Activated T-cell treated with anti-CD3 and anti-CD28 coated beads for 1 hour (primary cell): ENCODE data around the gene MCOLN2.

Experiments used
- DNase-seq: peaks from one replicate; pipeline ENCODE4 v3.0.0-alpha.2; 2020; ENCODE audit warnings: low read depth

Gene MCOLN2

DNA sequence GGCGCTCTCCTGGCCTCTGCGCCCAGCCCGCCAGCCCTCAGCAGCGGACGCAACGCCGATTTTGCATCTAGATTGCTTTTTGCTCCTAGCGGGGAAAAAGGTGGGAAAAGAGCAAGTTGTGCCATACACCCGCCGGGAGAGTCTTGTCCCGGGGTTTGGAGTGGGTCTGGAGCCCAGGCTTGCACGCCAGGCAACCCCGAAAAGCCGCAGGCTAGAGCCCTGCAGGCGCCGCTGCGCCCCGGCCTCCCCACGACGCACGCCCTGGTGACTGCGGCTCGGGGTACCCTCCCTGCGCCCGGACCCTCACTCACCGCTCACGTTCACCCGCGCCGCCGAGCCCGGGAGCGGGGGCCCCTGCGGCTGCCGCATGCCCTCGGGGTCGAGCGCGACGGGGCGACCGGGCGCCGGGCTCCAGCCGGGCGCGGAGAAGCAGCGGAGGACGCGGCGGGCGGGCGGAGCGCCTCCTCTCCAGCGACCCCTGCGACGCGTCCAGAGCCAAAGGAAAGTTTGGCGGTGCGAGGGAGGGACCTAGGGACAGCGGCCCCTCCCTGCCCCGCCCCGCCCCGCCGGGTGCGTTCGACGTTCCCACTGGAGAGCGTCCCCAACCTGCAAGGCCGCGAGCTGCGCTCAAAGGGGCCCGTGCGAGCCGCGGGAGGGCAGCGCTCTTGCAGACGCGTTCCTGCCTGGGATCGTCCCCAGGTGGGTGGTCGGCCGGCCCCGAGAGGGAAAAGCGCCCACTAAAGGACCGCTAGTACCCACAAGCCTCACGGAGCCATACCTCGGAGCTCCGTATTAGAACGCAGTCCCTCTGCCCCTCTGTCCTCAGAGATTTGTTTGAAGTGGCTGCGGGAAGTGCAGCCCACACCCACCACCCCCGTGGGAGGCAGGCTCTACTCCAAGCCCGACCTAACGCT, 104.0 kb downstream of the MCOLN2 start, which contains the start of gene LPAR3:
LPAR3 (minus strand) TSS at position 502 of the 914 bp plus-strand sequence. CDS start 27,086 bp downstream, outside the sequence.
- no peak for DNase-seq

DNA sequence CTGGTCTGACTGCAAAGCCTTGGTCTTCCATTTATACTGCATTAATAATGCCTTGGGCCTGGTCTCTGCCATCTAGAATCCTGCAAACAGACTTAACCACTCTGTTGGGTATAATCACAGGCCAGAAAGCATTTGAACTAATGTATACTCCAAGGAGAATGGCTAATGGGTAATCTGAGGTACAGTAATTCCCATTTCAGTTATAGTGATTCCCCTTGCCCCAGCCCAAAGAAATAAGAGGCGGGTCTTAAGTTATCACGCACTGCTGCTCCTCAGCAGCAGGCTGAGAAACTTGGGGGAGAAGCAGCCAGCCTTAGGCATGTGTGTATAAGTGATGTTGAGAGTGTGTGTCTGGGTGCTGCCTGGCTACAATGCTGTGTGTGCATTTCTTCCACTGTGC, 106.3 kb downstream of the MCOLN2 start:
- no peak for DNase-seq

DNA sequence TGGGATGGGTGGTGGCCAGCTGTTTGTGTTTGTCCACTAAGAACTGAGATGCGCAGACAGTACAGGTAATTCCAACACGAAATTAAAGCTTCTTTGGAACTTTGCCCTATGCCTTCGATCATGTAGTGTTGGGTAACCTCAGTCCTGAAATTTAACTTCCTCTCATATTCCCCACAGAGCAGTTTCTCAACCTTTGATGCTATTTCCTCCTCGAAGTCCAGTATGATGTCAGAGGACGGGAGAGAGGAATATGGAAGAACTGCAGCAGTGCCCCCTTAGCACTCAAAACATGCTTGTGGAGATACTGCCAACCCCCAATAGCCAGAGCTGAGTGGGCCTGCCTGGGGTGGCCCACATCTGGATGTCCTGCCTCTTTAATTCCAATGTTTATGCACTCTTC, 107.5 kb downstream of the MCOLN2 start:
- DNase-seq = no peak

DNA sequence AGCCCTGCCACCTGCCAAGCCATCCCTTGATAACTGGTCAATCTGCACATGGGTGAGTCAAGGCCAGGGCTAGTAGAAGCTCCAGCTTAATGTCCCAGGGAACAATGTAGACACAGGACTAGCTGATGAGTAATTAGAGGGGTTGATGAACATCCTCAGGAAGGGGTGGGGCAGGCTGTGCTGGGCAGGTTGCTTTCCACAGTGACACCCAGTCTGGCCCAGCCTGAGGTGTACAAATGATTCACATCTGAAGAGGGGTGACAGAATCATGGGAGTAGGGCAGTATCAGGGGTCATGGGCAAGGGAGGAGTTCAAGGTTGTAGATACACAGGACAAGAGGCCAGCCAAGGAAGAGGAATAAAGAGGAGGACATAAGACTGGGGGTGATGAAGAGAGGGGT, 108.2 kb downstream of the MCOLN2 start:
- DNase-seq = peak; percentile 7

DNA sequence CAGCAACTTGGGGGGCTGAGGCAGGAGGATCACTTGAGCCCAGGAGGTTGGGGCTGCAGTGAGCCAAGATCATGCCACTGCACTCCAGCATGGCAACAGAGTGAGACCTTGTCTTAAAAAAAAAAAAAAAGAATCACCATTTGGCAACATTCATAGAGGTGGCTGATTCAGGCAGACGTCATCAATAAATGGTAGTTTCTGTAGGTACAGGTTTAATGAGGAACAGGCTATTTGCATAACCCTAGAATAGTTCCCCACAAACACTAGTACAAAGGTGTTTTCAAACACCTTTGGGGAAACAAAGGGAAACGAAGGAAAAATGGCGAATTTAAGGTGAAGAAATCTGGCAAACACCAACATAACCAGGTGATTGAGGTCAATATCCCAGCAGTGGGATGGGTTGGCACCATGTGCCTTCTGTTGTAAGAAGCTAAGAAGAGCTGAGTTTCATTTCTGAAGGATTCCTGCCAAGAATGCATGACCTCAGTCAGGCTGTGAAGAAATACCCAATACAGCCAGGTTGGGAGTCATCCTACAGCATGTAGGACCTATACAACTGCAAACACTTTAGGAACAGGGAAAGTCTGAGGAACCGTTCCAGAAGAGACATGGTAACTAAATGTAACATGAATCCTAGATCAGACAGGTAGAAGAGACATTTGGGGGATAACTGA, 109.5 kb downstream of the MCOLN2 start:
- no peak for DNase-seq

DNA sequence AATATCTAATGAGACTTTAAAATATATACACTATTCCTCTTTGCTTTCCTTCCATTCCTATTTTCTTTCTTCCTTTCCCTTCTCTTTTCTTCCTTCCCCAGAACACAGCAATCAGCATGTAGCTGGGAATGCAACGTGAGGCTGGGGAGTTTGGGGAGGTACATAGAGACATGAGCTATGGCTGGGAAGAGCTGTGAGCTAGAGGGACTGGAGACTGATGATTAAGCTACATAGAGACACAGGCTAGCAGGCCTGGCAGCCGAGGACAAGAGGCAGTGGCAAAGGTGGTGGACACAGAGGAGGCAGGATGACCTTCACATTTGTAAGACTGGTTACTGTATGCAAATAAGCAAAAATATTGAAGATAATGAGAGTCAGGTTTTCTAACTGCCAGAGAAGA, 111.4 kb downstream of the MCOLN2 start:
- DNase-seq = no peak

DNA sequence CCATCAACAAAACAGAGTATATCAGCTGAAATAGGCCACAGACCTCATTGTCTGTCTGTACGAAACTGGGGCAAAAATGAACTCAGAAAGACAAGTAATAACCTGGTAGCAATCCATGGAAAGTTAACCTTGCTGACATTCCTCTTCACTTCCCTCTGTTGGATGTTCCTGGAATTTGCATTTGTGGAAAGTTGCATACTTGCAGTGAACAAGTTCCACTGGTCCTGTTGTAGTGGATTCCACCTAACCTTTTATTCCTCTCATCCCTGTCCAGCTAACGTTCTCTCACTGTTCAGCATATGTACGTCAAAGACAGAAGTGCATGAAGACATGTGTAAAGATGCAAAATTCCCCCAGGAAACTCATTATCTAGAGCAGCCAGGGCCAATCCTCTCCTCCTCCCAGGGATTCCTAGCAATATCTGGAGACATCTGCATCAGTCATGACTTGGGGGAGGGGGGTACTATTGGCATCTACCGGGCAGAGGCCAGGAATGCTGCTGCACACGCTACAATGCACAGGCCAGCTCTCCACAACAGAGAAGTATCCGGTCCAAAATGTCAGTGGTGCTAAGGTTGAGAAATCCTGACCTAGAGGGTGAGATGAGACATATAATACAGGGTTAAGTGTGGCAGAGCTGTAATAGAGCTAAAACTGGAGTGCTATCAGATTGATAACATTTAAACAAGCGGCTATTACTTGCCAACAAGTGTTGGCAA, 112.1 kb downstream of the MCOLN2 start:
- no peak for DNase-seq

DNA sequence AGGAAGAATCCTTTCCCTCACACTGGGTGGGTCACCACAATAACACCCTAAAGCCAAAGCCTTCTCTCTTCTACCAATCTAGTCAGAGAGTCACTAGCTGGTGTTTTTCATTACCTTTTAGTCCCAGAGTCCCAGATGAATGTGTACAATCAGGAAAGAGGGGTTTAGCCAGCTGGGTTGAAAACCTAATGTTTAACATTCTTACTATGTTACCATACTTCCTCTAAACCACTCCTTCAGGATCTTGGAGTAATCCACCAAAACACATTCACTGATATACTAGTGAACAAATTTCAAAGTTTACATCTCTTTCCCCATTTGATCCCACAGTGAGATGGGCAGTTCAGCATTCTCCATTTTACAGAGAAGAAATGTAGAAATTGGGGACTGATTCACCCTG, 113.6 kb downstream of the MCOLN2 start:
- DNase-seq = no peak

DNA sequence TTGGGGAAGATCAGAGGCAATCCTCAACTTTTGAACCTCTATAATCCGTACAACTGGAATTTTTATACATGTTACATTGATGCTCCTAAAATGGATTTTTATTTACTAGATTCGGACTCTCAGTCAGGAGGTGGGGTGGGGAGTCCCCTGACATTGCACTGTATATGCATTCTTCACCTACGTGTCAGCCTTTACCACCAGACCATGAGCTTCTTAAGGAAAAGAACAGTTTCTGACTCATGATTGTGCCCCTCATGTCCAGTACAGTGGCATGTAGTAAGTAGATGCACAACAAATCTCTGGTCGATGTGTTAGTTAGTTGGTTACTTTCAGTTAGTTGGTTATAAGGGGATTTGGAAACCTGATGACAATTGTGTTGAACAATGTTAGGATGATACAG, 119.3 kb downstream of the MCOLN2 start:
- no peak for DNase-seq

DNA sequence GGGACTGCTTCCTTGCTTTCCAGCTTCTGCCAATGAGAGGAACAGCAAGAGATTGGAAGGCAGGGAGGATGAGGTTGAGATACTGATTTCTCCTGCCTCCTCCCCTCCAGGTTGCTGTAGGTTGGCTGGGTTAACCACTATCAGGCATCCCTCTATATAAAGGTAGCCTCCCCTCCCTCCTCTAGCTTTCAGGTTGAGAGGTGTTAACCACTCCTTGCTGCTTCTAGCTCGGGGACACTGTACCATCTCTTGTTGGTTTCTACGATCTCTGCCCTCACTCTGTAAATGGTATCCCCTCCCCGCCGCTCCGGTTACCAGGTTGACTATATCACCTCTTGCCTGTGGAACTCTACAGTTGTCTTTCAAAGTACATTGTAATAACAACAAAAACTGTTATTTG, 120.6 kb downstream of the MCOLN2 start:
- no peak for DNase-seq
